NOMO-1 treated with dmso at 0.1 percent for 144 hours (cell line): ENCODE data around the gene ZP2.
A peak's percentile ranks its signal among the peaks of the same experiment; 100 is the strongest.
"Not testable (repeated sequence)": the region's sequence is repeated elsewhere in the genome, so short reads cannot be mapped to it uniquely, and the experiment has no call there.

Experiments
- DNase-seq: peaks from one replicate; lab custom pipeline; 2025; ENCODE audit not compliant: unreplicated experiment; lab: John Stamatoyannopoulos, UW

The ZP2 gene

DNA sequence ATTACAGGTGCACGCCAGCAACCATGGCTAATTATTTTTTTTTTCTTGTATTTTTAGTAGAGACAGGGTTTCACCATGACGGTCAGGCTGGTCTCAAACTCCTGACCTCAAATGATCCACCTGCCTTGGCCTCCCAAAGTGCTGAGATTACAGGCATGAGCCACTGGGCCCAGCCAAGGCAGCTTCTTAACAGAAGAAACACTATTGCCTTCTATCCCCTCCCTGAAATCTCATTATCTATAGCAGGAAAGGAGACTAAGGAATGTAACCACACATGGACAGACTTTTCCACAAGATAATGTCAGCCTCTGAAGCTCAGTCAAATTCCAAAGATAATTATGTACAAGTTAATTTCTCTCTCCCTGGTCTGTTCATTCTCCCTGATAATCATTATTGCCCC lies 5.7 kb upstream of the ZP2 start:
- no peak for DNase-seq

DNA sequence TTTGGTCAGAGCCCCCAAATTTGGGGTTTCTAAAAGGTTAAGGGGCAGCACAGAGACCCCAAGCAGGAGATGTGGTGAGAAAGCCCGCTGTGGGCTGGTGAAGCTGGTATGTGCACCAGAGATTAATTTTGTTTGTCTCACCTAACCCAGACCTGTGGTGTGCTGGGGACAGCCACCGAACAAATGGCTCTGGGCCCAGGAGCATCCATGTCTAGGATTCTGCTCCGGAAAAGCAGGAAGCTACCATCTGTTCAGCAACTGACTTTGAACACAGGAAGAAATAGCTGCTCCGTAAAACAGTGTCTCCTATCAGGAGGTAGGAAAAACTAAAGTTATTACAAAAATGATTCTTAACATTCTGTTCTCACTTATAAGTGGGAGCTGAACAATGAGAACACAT lies 2.7 kb upstream of the ZP2 start:
- no peak for DNase-seq

DNA sequence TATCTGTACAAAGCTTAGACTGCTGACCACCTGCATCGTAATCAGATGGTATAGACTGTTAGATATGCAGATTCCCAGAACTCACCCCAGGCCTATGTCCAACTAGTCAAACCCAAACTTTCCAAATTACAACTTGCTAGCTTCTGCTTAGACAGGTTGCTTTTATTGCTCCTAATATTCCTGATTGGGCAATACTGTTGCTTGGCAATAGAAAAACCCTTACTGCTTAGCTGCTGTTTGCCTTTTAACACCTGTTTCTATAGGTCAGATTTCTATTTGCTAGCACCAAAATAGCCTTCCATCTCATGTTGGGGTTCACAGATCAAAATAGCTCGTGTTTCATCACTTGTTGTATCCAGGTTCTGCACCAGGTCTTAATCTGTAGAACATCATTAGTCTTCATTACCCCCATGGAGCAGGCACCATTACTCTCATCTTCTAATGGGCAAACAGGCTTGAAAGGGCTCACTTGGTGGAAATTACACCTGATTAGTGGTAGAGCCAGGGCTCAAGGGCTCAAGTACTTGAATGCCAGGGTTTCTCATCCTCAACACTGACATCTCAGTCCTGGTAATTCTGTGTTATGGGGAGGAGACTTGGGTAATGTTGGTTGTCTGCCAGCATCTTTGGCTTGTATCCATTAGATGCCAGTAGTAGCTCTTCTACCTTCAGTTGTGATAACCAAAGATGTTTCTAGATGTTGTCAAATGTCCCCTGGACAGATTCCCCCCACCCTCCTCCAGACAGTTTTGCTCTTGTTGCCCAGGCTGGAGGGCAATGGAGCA lies 2.7 kb downstream of the ZP2 start:
- no peak for DNase-seq

DNA sequence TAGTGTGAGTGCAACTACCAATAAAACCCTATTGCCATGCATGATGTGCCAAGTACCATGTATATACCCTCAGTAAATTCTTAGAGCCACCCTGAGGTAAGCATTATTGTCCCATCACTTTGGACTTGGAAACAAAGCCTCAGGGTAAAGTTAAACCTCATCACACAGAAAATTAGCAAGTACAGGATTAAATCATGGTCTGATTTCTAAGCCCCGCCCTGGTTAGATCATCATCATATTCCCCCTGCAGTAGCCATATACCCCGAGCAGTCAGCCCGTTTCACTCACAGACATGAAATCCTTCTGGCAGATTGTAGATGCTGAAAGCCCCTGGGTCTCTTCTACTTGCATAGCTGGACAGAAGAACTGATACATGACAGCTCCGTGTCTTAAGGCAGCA lies 4.8 kb downstream of the ZP2 start:
- no peak for DNase-seq

DNA sequence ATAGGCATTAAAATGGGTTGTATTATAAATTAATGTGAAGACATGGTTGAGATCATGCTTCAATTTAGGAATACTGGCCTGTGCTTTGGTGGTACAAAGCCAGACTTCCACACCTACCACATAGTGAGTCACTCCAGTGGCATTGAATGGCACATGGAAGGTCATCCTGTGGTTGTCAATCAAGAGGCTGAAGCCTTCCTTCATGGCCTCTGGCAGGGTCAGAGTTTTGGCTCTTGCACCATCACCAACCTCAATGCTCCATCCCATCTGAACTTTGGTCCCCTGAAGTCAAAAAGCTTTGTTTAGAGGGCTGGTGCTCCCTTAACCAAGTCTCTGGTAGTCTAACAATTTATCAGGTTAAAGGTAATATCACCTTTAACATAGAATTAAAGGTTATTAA lies 6.1 kb downstream of the ZP2 start:
- DNase-seq: no peak

DNA sequence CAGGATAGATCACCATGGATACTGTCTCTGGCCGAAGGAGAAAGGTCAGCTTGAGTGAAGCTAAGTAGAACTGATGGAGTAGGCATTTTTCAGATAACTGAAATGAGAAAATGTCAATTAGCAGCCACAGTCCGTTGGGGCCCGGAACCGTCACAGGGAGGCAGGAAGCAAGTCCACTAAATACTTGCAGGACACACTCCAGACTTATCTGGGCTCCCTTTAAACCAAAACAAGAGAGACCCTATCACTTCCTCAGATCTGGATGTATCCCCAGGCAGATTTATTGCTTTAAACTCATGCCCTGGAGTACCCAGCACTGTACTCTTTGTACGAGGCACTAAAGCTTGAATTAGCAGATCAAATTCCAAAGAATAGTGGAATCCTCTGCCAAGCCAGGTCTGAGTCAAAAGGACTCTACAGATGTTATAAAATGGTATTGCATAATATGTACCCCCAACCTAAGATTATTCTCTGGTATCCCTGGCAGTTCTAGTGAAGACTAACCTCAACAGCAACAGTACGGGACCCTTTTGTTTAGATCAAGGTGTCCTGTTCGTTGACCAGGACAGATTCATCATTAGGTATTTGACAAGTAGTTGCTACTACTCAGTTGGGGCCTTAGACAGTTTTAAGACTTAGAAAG lies 8.1 kb downstream of the ZP2 start:
- DNase-seq: no peak

DNA sequence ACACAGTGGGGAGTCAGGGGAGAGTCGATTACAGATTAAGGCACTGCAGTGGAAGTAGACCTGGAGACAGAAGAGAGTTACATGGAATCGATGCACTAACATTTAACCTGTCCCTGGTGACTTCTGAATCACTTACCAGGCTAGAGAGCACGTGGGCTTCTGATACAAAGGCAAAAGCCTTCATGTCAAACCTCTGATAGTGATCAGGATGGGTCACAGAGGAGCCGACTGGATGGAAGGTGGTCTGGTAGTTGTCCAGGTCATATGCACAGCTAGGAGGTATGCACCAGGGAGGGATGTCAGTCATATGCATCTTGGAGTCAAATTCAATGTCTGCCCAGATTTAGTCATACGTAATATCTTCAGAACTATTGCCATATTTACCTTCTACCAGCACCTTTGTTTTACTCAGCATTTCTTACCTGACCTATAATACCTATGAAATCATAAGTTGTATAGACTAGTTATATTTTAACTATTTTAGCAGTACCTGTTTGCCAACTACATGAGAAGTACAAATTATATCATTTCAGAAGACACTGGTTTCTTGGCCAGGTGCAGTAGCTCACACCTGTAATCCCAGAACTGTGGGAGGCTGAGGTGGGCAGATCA lies 11.7 kb downstream of the ZP2 start:
- DNase-seq: no peak

DNA sequence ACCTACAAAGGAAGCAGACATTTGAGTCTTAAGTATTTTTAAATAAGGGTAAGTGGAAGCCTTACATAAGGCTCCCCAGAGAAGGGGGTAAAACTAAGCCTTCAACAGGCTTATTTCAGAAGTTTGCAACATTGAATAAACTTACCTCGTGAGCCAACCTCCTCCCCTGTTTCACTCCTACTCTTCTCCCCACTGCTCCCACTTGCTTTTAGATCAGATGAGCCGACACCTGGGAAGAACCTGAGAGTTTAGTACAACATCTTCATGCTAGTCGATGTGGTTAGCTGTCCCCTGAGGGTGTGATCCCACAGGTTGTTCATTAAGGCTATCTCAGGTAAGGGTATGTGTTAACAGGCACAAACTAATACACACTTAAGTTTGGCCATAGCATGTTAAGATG lies 13.8 kb downstream of the ZP2 start:
- DNase-seq: no peak

DNA sequence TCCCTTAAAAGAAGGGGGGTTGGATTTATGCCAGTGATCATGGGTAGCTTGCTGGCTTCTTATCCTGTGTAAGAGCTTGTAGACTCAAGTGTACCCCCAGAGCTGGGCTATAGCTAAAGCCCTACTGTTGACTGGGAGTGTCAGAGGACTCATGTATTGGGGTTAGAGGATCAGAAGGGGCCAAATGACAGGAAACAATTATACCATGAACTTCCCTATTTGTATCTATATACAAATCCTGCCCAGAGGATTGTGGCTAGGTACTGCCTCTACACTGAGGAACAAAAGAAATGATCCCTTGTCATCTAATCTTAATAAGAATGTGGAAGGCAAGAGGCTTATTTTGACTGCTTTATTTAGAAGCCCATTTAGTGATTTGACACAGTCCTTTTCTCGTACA lies 14.3 kb downstream of the ZP2 start:
- peak; percentile 54 for DNase-seq

DNA sequence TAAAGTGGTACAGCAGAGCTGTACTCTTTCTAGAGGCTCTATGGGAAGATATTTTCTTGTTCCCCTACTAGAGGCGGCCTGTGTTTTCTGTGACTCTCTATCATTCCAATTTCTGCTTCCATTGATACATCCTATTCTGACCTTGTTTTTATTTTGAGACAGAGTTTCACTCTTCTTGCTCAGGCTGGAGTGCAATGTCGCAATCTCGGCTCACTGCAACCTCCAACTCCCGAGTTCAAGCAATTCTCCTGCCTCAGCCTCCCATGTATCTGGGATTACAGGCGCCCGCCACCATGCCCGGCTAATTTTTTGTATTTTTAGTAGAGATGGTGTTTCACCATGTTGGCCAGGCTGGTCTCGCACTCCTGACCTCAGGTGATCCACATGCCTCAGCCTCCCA lies 16.0 kb downstream of the ZP2 start:
- DNase-seq: not testable (repeated sequence)

DNA sequence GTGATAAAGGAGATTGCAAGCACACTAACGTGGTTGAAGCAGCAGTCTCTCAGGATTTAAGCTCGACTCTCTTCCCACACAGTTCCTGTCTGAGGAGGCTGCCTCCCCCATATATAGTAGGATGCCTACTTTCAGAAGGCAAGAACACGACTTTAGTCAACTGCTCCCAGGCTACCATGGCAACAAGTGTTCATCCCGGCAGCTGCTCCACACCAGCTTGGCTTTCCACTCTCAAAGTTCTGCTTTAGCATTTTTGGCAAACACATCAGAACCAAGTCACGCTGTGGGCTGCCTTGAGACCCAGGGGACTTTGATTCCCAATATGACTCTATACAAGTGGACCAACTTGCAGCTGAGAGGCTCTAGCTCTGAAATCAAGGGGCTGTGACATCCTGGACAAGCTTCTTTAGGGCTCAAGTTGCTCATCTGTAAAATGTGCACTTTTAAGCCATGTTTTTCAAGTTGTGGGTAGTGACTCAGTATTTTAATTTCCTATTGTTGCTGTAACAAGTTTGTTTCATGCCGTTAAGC lies 16.5 kb downstream of the ZP2 start:
- DNase-seq: no peak

DNA sequence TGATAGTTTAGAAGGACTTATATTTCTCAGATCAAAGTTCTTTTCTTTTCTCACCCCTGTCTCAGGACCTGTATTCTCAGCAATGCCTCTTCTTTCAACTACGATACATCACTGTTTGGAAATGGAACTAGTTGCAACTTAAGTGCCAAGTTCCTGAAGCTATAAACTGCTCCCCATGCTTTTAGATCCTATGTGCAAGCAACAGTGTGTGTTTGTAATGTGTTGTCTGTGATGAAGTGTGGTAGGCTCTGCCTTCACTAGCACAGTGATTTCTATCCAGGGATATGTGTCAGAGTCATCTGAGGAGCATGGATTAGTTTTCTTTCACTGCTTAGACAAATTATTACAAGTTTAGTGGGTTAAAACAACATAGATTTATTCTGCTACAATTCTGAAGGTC lies 18.4 kb downstream of the ZP2 start:
- DNase-seq: no peak

DNA sequence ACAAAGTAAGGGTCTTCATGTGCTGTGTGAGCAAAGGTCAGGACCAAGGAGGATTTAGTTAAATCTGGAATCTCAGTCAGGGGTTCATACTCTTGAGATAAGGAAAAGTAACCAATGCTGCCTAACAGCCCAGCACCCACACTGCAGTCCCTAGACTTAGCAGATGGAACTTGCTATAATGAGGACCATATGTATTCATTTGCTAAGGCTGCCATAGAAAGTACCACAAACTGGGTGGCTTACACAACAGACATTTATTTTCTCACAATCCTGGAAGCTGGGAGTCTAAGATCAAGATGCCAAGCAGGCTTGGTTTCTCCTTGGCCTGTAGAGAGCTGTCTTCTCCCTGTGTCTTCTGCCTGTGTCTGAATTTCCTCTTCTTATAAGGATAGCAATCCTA lies 20.8 kb downstream of the ZP2 start:
- DNase-seq: no peak

DNA sequence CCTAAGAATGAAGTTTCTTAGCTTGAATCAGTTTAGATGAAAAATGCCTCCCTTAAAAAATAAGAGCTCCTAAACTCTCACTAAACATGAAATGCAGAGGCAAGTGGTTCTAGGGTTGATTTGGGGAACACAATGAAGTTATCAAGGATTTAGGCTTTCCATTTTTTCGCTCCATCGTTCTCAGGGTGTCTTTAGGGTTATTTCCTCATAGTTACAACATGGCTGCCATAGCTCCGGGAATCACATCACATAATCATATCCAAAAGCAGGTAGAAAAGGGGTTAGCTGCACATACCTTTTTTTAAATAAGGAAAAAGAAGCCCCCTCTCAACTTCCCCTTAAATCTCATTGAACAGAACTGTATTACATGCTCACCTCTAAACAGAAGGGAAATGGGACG lies 21.4 kb downstream of the ZP2 start:
- no peak for DNase-seq

DNA sequence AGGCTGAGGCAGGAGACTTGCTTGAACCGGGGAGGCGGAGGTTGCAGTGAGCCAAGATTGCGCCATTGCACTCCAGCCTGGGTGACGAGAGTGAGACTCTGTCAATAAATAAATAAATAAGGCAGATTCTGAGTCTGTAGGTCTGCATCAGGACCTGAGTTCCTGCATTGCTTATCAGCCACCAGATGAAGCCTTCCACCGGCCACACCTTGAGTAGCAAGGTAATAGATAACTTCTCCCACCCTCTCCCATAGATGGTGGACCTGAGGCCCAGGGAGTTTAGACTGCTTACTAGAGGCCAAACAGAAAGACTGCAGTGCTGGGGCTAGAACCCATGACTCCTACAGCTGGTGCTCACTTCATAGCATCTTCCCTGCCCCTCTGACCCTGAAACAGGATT lies 22.1 kb downstream of the ZP2 start:
- no peak for DNase-seq

DNA sequence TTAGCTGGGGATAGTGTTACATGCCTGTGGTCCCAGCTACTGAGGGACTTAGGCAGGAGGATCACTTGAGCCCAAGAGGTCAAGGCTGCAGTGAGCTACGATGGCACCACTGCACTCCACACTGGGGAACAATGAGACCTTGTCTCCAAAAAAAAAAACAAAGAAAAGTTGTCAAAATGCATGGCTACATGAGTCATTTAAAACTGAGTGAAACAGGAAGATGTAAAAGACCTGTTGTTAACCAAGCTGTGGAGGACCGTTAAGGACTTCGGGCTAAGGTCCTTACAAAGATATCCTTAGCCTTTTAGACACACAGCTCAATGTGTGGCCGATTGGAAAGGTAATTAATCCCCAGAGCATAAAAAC lies 25.1 kb downstream of the ZP2 start:
- no peak for DNase-seq

DNA sequence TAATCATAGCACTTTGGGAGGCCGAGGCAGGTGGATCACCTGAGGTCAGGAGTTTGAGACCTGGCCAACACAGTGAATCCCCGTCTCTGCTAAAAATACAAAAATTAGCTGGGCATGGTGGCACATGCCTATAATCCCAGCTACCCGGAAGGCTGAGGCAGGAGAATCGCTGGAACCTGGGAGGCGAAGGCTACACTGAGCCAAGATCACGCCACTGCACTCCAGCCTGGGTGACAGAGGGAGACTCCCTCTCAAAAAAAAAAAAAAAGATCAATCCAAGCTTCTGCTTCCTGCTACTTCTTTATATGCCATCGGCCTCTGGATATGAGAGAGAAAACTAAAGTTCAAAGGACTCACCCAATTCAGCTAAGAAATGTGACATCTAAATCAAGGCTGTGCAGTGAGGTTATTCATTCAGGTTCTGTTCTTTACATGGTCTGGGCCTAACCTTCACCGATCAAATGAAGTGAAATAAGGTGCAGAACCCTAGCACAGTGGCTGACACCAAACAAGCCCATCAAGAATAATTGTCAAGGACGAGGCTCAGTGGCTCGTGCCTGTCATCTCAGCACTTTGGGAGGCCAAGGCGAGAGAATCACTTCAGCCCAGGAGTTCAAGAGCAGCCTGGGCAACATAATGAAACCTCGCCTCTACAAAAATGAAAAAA lies 25.6 kb downstream of the ZP2 start:
- DNase-seq: no peak

DNA sequence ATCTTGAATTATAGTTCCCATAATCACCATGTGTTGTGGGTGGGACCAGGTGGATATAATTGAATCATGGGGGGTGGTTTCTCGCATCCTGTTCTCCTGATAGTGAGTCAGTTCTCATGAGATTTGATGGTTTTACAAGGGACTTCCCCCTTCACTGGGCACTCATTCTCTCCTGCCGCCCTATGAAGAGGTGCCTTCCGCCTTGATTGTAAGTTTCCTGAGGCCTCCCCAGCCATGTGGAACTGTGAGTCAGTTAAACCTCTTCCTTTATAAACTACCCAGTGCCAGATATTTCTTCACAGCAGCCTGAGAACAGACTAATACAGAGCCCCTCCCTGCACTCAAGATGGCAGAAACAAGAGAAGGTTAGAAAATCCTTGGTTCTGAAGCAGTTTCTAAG lies 26.5 kb downstream of the ZP2 start:
- DNase-seq: no peak

DNA sequence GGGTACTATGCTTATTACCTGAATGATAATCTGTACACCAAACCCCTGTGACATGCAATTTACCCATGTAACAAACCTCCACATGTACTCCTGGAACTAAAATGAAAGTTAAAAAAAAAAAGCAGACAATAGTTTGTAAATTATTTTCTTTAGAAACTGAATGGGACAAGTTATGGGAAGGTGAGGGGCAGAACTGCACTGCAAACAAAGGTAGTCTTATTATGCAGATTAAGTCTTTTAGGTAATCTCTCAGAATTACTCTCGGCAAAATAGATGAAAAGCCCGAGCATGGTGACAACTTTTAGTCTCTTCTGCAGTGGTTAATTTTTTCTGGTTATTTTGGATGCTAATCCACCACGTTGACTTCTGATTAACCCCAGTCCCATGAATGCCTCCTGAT lies 27.4 kb downstream of the ZP2 start:
- no peak for DNase-seq

DNA sequence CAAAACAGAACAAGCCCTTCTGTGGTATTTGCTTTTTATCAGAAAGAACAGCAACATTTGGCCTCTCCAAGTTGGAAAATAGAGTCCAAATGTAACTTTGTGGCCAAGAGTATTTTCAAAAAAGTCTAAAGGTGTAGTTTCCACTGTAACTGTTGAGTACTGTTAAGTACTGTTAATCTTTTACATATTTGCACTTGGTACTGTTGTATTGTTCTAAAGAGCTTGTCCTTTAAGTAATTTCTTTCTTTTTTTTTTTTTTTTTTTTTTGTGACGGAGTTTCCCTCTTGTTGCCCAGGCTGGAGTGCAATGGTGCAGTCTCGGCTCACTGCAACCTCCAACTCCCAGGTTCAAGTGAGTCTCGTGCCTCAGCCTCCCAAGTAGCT lies 31.4 kb downstream of the ZP2 start:
- DNase-seq: no peak

DNA sequence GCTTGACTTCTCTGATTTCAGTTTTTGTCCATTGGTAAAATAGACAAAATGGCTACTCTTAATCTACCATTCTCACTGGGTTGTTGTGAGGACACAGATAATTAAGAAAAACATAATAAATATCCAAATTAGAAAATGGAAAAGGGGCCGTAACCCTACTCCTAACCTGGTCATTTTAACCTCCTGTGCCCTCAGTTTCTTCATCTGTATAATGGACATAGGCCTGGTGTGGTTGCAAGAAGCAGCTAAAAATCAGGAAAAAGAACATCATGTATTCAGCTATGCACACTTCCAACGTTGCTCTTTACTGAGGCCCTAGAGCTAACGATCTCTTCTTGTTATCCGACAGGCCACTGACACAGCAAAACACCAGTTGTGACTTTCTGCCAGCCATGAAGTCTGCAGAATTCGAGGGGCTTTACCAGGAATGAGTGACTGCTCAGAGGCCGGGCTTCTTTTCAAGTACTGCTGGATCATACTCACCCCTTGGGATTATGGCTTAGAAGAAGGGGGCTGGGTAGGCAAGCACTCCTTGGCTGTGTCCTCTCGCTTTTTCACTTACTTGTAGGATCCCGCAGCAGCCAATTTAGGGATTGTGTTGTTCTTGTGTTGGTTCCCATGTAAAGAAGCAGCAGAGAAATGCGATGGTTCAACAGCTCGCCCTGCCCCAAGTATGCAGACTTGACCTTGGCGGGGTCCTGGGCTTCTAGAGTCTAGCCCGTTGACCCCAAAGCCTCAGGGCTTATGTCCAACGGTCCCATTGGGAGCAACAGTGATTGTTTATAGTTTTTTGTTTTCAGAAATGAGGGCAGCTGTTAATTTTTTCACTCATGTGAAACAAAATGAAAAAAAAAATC lies 32.0 kb downstream of the ZP2 start:
- DNase-seq: no peak
